Upper lobe of left lung (tissue), 6 donors: ENCODE results near the gene ITGAE. TPM values are rescaled to one million over a fixed set of nuclear protein-coding genes. Genes with fewer than 3 reads are reported as not detected.
A peak's percentile ranks its signal among the peaks of the same experiment; 100 is the strongest.

ENCODE experiments used
- ATAC-seq, 2 donors: fragments of 200-7000 bp; cut with Tn5 transposase; one replicate each; pipeline ENCODE4 v1.9.1; 2022; ENCODE audit warnings: mild to moderate bottlenecking in 2 of 2, moderate library complexity in 2 of 2; ENCODE audit not compliant: low FRiP score in 2 of 2
- DNase-seq, 2 donors: peaks; one replicate each; pipeline ENCODE4 v3.0.0-alpha.2; 2019 to 2020
- H3K27ac ChIP-seq, 4 donors: fragments of 200-600 bp; sonication (generic); one replicate each; pipeline ENCODE4 v1.5.1; 2016 to 2019
- H3K27me3 ChIP-seq, 4 donors: fragments of 200-600 bp; sonication (generic); one replicate each; pipeline ENCODE4 v1.5.1; 2017 to 2019
- H3K36me3 ChIP-seq, 4 donors: fragments of 200-600 bp; sonication (generic); one replicate each; pipeline ENCODE4 v1.5.1; 2016 to 2019
- H3K4me1 ChIP-seq, 4 donors: fragments of 200-600 bp; sonication (generic); one replicate each; pipeline ENCODE4 v1.5.1; 2018 to 2019
- H3K4me3 ChIP-seq, 4 donors: fragments of 200-600 bp; sonication (generic); one replicate each; pipeline ENCODE4 v1.5.1; 2017 to 2019; ENCODE audit warnings: mild to moderate bottlenecking in 2 of 4, moderate library complexity in 1 of 4
- H3K9me3 ChIP-seq, 4 donors: fragments of 200-600 bp; sonication (generic); one replicate each; pipeline ENCODE4 v1.5.1; 2018 to 2019
- CTCF ChIP-seq, 6 experiments: fragments of 450-650 bp in 4 of 6; fragments of 200-600 bp in 2 of 6; sonication (generic) in 2 of 6; IDR thresholded peaks; one replicate each; pipeline ENCODE4 v1.5.1; 2016 to 2019; ENCODE audit warnings: antibody characterized with exemption in 6 of 6
- EP300 ChIP-seq, 4 donors: sonication (generic); formaldehyde crosslinking; IDR thresholded peaks; one replicate each; pipeline ENCODE4 v1.5.1; 2017; ENCODE audit warnings: antibody characterized with exemption in 4 of 4, control low read depth in 2 of 4
- POLR2A ChIP-seq, 4 donors: fragments of 450-650 bp; IDR thresholded peaks; one replicate each; pipeline ENCODE4 v1.5.1; 2016 to 2017; ENCODE audit warnings: antibody characterized with exemption in 4 of 4, mild to moderate bottlenecking in 2 of 4
- POLR2AphosphoS5 ChIP-seq, 2 donors: sonication (generic); formaldehyde crosslinking; IDR thresholded peaks; one replicate each; pipeline ENCODE4 v1.5.1; 2017; ENCODE audit warnings: antibody characterized with exemption in 2 of 2
- WGBS, 2 donors: methylation state at CpG; one replicate each; pipeline ENCODE4 v1.1.5; 2017 to 2018; 5-methylcytosine and 5-hydroxymethylcytosine counted together
- total RNA-seq, 6 donors: library from RNA; depleted of rRNA in 4 of 6; stranded (reverse); fragments of >200 nt in 4 of 6; gene quantifications; one replicate each; pipeline versions ENCODE4 v1.1.0 to v1.2.1, GENCODE V29; 2016 to 2021
- donor health status: DM: no; HTN: no; CAD: no; lungs with moderate emphysema.
- donor health status: DM: no; HTN: yes; CAD: no; lungs with severe emphysema.

ITGAE gene
- total RNA-seq, 6 donors from 2014 or later = 17.2 to 36.0 (median 26.4) TPM

GRCh38 chr17:3766779-3767178 lies 34.2 kb downstream of the ITGAE start:
- no peak overlapping the region for H3K4me3 ChIP-seq
- no peak for ATAC-seq
- H3K27ac ChIP-seq = no peak overlapping the region
- H3K27me3 ChIP-seq = no peaks in the 10 kb centered on the region
- H3K9me3 ChIP-seq = no peaks in the 10 kb centered on the region
- 80 to 90% methylated on average over 8 of the region's 8 CpGs for WGBS, 2 donors
- H3K4me1 ChIP-seq = no peaks in the 10 kb centered on the region
- H3K36me3 ChIP-seq = no peaks in the 10 kb centered on the region
- TF ChIP-seq EP300 (IDR thresholded peaks at IDR 0.05) = no peak
- no peak for TF ChIP-seq POLR2AphosphoS5 (IDR thresholded peaks at IDR 0.05)
- no peak for TF ChIP-seq POLR2A (IDR thresholded peaks at IDR 0.05)
- no peak for TF ChIP-seq CTCF (IDR thresholded peaks at IDR 0.05)
- DNase-seq = no peak

- WGBS, 2 donors = 87 to 93% methylated on average over 9 of the region's 9 CpGs
- peak overlapping the region in 3 of 4 donors; percentile 17 to 63 (median 24) for H3K27ac ChIP-seq
- no peaks in the 10 kb centered on the region for H3K27me3 ChIP-seq
Observed at GRCh38 chr17:3765981-3766380, 35.0 kb downstream of the ITGAE start.

GRCh38 chr17:3763777-3764170 lies 37.2 kb downstream of the ITGAE start:
- WGBS, 2 donors = 56 to 57% methylated on average over 2 to 3 of the region's 3 CpGs
- peak overlapping the region in 1 of 4 donors; percentile 1 for H3K4me3 ChIP-seq
- DNase-seq = no peak

More at GRCh38 chr17:3765981-3766380, 35.0 kb downstream of the ITGAE start:
- Histone ChIP-seq H3K4me1 (no peaks in the 10 kb centered on the region), H3K4me3 (no peak overlapping the region), H3K9me3 (no peaks in the 10 kb centered on the region), H3K36me3 (no peaks in the 10 kb centered on the region)
- TF ChIP-seq CTCF (IDR thresholded peaks at IDR 0.05) (no peak), POLR2A (IDR thresholded peaks at IDR 0.05) (no peak), POLR2AphosphoS5 (IDR thresholded peaks at IDR 0.05) (no peak), EP300 (IDR thresholded peaks at IDR 0.05) (no peak)
- no peak for ATAC-seq
- DNase-seq = no peak

GRCh38 chr17:3762922-3763776 lies 37.8 kb downstream of the ITGAE start:
- 86 to 87% methylated on average over 14 of the region's 14 CpGs for WGBS, 2 donors
- peaks cover 0 to 6% (median 2%) of the 10 kb centered on the region in 4 donors for H3K9me3 ChIP-seq
- ATAC-seq (no peak), DNase-seq (no peak)
- H3K27ac ChIP-seq = peak overlapping the region in 3 of 4 donors; percentile 31 to 69 (median 42)
- TF ChIP-seq POLR2A (IDR thresholded peaks at IDR 0.05) (peak in 1 of 4 donors; percentile 28), POLR2AphosphoS5 (IDR thresholded peaks at IDR 0.05) (no peak)
- no peak overlapping the region for H3K4me3 ChIP-seq
- no peaks in the 10 kb centered on the region for H3K4me1 ChIP-seq
- H3K36me3 ChIP-seq = no peaks in the 10 kb centered on the region
- no peaks in the 10 kb centered on the region for H3K27me3 ChIP-seq

More at GRCh38 chr17:3763777-3764170, 37.2 kb downstream of the ITGAE start:
- no peak for TF ChIP-seq EP300 (IDR thresholded peaks at IDR 0.05)
- peaks cover 0 to 6% (median 2%) of the 10 kb centered on the region in 4 donors for H3K9me3 ChIP-seq
- no peaks in the 10 kb centered on the region for H3K4me1 ChIP-seq
- H3K36me3 ChIP-seq = no peaks in the 10 kb centered on the region
- no peaks in the 10 kb centered on the region for H3K27me3 ChIP-seq
- H3K27ac ChIP-seq = peak overlapping the region in 3 of 4 donors; percentile 31 to 69 (median 42)
- no peak for ATAC-seq

- H3K27me3 ChIP-seq = no peaks in the 10 kb centered on the region
- no peak for TF ChIP-seq POLR2AphosphoS5 (IDR thresholded peaks at IDR 0.05)
- H3K36me3 ChIP-seq = no peaks in the 10 kb centered on the region
- no peaks in the 10 kb centered on the region for H3K4me1 ChIP-seq
- no peak overlapping the region for H3K4me3 ChIP-seq
- peaks cover 0 to 6% (median 2%) of the 10 kb centered on the region in 4 donors for H3K9me3 ChIP-seq
- DNase-seq (no peak), ATAC-seq (no peak)
- no peak overlapping the region for H3K27ac ChIP-seq
- WGBS, 2 donors = 66 to 89% methylated on average over 10 to 16 of the region's 16 CpGs
Observed at GRCh38 chr17:3761918-3762380, 39.0 kb downstream of the ITGAE start.

- no peaks in the 10 kb centered on the region for H3K4me1 ChIP-seq
- H3K36me3 ChIP-seq = no peaks in the 10 kb centered on the region
- H3K27ac ChIP-seq = no peak overlapping the region
- DNase-seq (no peak), ATAC-seq (peak in 1 of 2 donors; percentile 35)
- no peaks in the 10 kb centered on the region for H3K27me3 ChIP-seq
- H3K9me3 ChIP-seq = peaks cover 0 to 6% (median 2%) of the 10 kb centered on the region in 4 donors
- WGBS, 2 donors = 82 to 91% methylated on average over 18 to 23 of the region's 23 CpGs
- H3K4me3 ChIP-seq = no peak overlapping the region
- TF ChIP-seq POLR2AphosphoS5 (IDR thresholded peaks at IDR 0.05) = no peak
- TF ChIP-seq EP300 (IDR thresholded peaks at IDR 0.05) = no peak
- TF ChIP-seq CTCF (IDR thresholded peaks at IDR 0.05) = no peak
- no peak for TF ChIP-seq POLR2A (IDR thresholded peaks at IDR 0.05)
Observed at GRCh38 chr17:3761036-3761917, 39.7 kb downstream of the ITGAE start.
